Measurements from ENCODE around the gene MDFIC. TPM values are rescaled to one million over a fixed set of nuclear protein-coding genes. Genes with fewer than 3 reads are reported as not detected.

The MDFIC gene
- total RNA-seq, 2 donors from 2014 or later: 22.9 to 29.3 TPM

GRCh38 chr7:115044224-115044623 is 122.3 kb downstream of the MDFIC start:
- no peaks in the 10 kb centered on the region for H3K9me3 ChIP-seq
- DNase-seq (ENCODE audit: low spot score) (no peak), ATAC-seq (ENCODE audit: insufficient number of reproducible peaks, low FRiP score, low read depth) (no peak)
- no peaks in the 10 kb centered on the region for H3K36me3 ChIP-seq
- H3K4me3 ChIP-seq: no peak overlapping the region
- no peak for TF ChIP-seq CTCF (IDR thresholded peaks at IDR 0.05)
- no peaks in the 10 kb centered on the region for H3K27me3 ChIP-seq (replicated peaks; ENCODE audit: insufficient read depth)
- H3K4me1 ChIP-seq (ENCODE audit: control insufficient read depth in 1 of 2, low read depth in 2 of 2): no peaks in the 10 kb centered on the region
- no peak overlapping the region for H3K27ac ChIP-seq

DNA sequence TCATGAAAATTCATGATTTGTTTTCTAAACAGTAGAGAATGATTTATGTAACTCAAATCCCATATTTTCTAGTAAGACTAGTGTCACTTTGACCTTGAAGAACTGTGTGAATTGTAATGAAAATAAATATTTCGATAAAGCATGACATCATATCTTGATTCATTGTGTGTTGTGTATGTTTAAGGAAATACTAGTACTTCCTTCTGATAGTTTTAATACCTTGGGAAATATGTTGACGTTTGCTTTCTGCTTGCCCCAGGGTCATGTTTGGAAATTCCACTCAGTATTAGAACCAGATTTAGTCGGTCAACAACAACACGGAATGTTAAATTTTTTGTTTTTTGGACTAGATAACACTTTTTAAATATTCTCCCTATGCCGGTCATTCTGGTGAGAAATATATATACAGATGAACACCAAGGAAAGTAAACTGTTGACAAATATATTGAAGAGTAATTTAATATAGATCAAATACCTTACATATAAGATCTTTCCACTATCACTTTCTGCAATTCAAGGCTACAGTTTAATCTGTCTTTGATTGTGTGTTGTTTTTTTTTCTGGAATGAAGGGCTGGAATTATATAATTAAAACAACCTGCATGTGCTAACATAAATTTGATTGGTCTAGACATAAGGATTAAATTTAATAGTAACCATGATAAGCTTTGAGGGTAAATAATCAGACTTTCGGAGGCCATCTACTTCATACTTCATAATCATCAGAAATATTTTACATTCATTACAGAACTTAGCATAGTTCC is 126.2 kb downstream of the MDFIC start:
- no peak overlapping the region for H3K27ac ChIP-seq
- no peak overlapping the region for H3K4me3 ChIP-seq
- ATAC-seq (ENCODE audit: insufficient number of reproducible peaks, low FRiP score, low read depth) (no peak), DNase-seq (ENCODE audit: low spot score) (no peak)
- H3K36me3 ChIP-seq: no peaks in the 10 kb centered on the region
- TF ChIP-seq CTCF (IDR thresholded peaks at IDR 0.05): no peak
- no peaks in the 10 kb centered on the region for H3K9me3 ChIP-seq
- no peaks in the 10 kb centered on the region for H3K27me3 ChIP-seq (replicated peaks; ENCODE audit: insufficient read depth)
- H3K4me1 ChIP-seq (ENCODE audit: control insufficient read depth in 1 of 2, low read depth in 2 of 2): no peaks in the 10 kb centered on the region

GRCh38 chr7:115052706-115053105 is 130.8 kb downstream of the MDFIC start:
- Histone ChIP-seq H3K27me3 (replicated peaks; ENCODE audit: insufficient read depth) (no peaks in the 10 kb centered on the region), H3K4me1 (ENCODE audit: control insufficient read depth in 1 of 2, low read depth in 2 of 2) (no peaks in the 10 kb centered on the region), H3K36me3 (no peaks in the 10 kb centered on the region), H3K27ac (no peak overlapping the region), H3K9me3 (no peaks in the 10 kb centered on the region), H3K4me3 (no peak overlapping the region)
- TF ChIP-seq CTCF (IDR thresholded peaks at IDR 0.05): no peak
- ATAC-seq (ENCODE audit: insufficient number of reproducible peaks, low FRiP score, low read depth) (no peak), DNase-seq (ENCODE audit: low spot score) (no peak)

DNA sequence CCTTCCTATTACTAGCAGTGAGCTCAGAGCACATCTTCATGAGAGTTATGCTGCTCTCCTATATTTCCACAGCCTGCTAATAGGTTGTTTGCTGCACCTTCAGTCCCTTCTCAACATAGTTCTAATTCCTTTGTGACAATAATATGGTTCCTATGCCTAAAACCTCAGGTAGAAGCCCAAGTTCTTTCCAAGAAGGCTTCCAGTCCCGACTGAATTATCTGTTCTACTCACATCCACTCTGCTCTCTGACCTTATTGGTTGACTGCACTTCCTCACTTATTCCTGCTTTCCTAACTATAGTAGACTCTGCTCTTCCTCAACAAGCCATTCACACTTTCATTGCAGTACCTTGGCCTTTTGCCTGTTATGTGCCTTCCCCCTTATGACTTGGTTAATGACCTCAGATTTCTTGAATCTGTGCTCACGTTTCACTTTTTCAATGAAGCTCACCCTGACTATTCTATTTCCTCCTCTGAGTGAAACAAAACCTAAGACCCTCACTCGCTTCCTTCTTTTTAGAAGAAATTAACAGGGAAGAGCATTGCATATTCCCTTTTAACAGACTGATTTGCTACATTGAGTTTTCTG is 132.7 kb downstream of the MDFIC start:
- no peaks in the 10 kb centered on the region for H3K27me3 ChIP-seq (replicated peaks; ENCODE audit: insufficient read depth)
- TF ChIP-seq CTCF (IDR thresholded peaks at IDR 0.05): no peak
- no peaks in the 10 kb centered on the region for H3K9me3 ChIP-seq
- DNase-seq (ENCODE audit: low spot score): no peak
- no peak overlapping the region for H3K4me3 ChIP-seq
- no peaks in the 10 kb centered on the region for H3K36me3 ChIP-seq
- H3K4me1 ChIP-seq (ENCODE audit: control insufficient read depth in 1 of 2, low read depth in 2 of 2): peaks cover under 1 to 11% of the 10 kb centered on the region in 2 donors
- ATAC-seq (ENCODE audit: insufficient number of reproducible peaks, low FRiP score, low read depth): no peak
- no peak overlapping the region for H3K27ac ChIP-seq

DNA sequence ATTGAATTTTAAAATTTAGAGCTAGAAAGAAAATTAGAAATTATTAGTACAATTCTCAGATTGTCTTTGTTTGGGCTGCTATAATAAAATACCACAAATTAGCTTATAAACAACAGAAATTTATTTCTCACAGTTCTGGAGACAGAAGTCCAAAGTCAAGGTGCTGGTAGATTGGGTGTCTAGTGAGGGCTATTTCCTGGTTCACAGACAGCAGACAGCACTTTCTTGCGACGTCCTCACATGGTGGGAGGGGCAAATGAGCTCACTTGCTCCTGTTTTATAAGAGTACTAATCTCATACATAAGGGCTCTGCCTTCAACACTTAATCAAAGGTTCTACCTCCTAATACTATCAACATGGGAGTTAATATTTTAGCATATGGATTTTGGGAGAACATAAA is 134.1 kb downstream of the MDFIC start:
- Histone ChIP-seq H3K9me3 (no peaks in the 10 kb centered on the region), H3K27me3 (replicated peaks; ENCODE audit: insufficient read depth) (no peaks in the 10 kb centered on the region), H3K4me3 (no peak overlapping the region), H3K27ac (no peak overlapping the region), H3K4me1 (ENCODE audit: control insufficient read depth in 1 of 2, low read depth in 2 of 2) (peaks cover 3 to 15% of the 10 kb centered on the region in 2 donors), H3K36me3 (no peaks in the 10 kb centered on the region)
- no peak for TF ChIP-seq CTCF (IDR thresholded peaks at IDR 0.05)
- DNase-seq (ENCODE audit: low spot score) (no peak), ATAC-seq (ENCODE audit: insufficient number of reproducible peaks, low FRiP score, low read depth) (no peak)
